Endodermal cell (in vitro differentiated cells): Measurements from ENCODE around the gene XRN1. TPM values are rescaled to one million over a fixed set of nuclear protein-coding genes. Genes with fewer than 3 reads are reported as not detected.
A peak's percentile ranks its signal among the peaks of the same experiment; 100 is the strongest.

Experiments
- DNase-seq: peaks from one replicate; pipeline ENCODE4 v3.0.0-alpha.2; 2017
- H3K27ac ChIP-seq: 2 replicates; pipeline ENCODE4 v1.5.1; 2013; ENCODE audit warnings: mild to moderate bottlenecking, low read depth, low read length, moderate library complexity
- H3K27me3 ChIP-seq: 2 replicates; pipeline ENCODE4 v1.6.1; 2013; ENCODE audit warnings: mild to moderate bottlenecking, low read length, moderate library complexity; ENCODE audit not compliant: insufficient read depth, control insufficient read depth, poor library complexity, severe bottlenecking
- H3K36me3 ChIP-seq: 2 replicates; pipeline ENCODE4 v1.7.0; 2013; ENCODE audit warnings: mild to moderate bottlenecking, low read length, moderate library complexity; ENCODE audit not compliant: control insufficient read depth, insufficient read depth
- H3K4me1 ChIP-seq: one replicate; pipeline ENCODE4 v1.7.0; 2013; ENCODE audit warnings: low read length; ENCODE audit not compliant: control insufficient read depth, insufficient read depth
- H3K4me3 ChIP-seq: 2 replicates; pipeline ENCODE4 v1.5.1; 2013; ENCODE audit warnings: mild to moderate bottlenecking, low read length, moderate library complexity
- H3K9ac ChIP-seq: 2 replicates; pipeline ENCODE4 v1.6.1; 2013; ENCODE audit warnings: mild to moderate bottlenecking, low read length, moderate library complexity; ENCODE audit not compliant: poor library complexity, severe bottlenecking; ENCODE audit errors: extremely low read depth
- H3K9me3 ChIP-seq: 2 replicates; pipeline ENCODE4 v1.6.1; 2013; ENCODE audit warnings: mild to moderate bottlenecking, low read length, moderate library complexity; ENCODE audit not compliant: control insufficient read depth
- H3K27ac Mint-ChIP-seq: 2 replicates; pipeline ENCODE4 v1.8.0; 2020; ENCODE audit warnings: mixed read lengths
- H3K27me3 Mint-ChIP-seq: 2 replicates; pipeline ENCODE4 v1.8.0; 2021; ENCODE audit warnings: mild to moderate bottlenecking, mixed read lengths; ENCODE audit not compliant: insufficient read depth
- H3K36me3 Mint-ChIP-seq: 2 replicates; pipeline ENCODE4 v1.8.0; 2020; ENCODE audit warnings: low read depth, mixed read lengths
- H3K4me1 Mint-ChIP-seq: 2 replicates; pipeline ENCODE4 v1.8.0; 2020; ENCODE audit warnings: mixed read lengths
- H3K4me3 Mint-ChIP-seq: 2 replicates; pipeline ENCODE4 v1.8.0; 2020; ENCODE audit warnings: mild to moderate bottlenecking, moderate library complexity, mixed read lengths
- H3K9me3 Mint-ChIP-seq: 2 replicates; pipeline ENCODE4 v1.8.0; 2020; ENCODE audit warnings: mild to moderate bottlenecking, mixed read lengths
- CTCF ChIP-seq: fragments of 200-600 bp; sonication (generic); conservative IDR thresholded peaks from 2 replicates; pipeline ENCODE4 v1.5.0; 2021; ENCODE audit warnings: antibody characterized with exemption, mild to moderate bottlenecking
- WGBS, 2 experiments: methylation state at CpG; one replicate each; pipeline versions ENCODE4 v1.1.5 to v1.1.7; 2013; ENCODE audit warnings: missing lambda C conversion rate in 2 of 2, mixed read lengths in 1 of 2; ENCODE audit not compliant: insufficient coverage in 1 of 2, insufficient read length in 1 of 2; 5-methylcytosine and 5-hydroxymethylcytosine counted together
- total RNA-seq, 2 donors: library from RNA; stranded (reverse); fragmentation: NEBNext Ultra II Directional in 1 of 2; extraction: Animal tissue kit (Norgen Biotek cat#: 25700) in 1 of 2; gene quantifications; 2 replicates in 1 of 2; 3 replicates in 1 of 2; pipeline ENCODE4 v1.2.1, GENCODE V29; 2021

The XRN1 gene
- total RNA-seq, 2 donors from 2014 or later, result 27.6 to 29.3 TPM

GRCh38 chr3:142287866-142288638, 159.8 kb downstream of the XRN1 start:
- Histone ChIP-seq H3K9ac (no peak overlapping the region), H3K4me1 (no peaks in the 10 kb centered on the region), H3K36me3 (no peaks in the 10 kb centered on the region), H3K27ac (no peak overlapping the region), H3K9me3 (peaks cover 63% of the 10 kb centered on the region), H3K27me3 (no peaks in the 10 kb centered on the region), H3K4me3 (peak overlapping the region; percentile 5)
- H3K27ac Mint-ChIP-seq, result no peak overlapping the region
- no peak for TF ChIP-seq CTCF
- peaks cover 73% of the 10 kb centered on the region for H3K9me3 Mint-ChIP-seq
- no peaks in the 10 kb centered on the region for H3K4me1 Mint-ChIP-seq
- no peak for DNase-seq
- no peaks in the 10 kb centered on the region for H3K27me3 Mint-ChIP-seq
- peaks cover 20% of the 10 kb centered on the region for H3K36me3 Mint-ChIP-seq
- no peak overlapping the region for H3K4me3 Mint-ChIP-seq
- WGBS, 2 experiments, result 92 to 94% methylated on average over 5 of the region's 5 CpGs

- H3K27me3 ChIP-seq, result no peaks in the 10 kb centered on the region
- H3K36me3 ChIP-seq, result no peaks in the 10 kb centered on the region
- H3K27ac ChIP-seq, result no peak overlapping the region
- Mint-ChIP-seq H3K27me3 (no peaks in the 10 kb centered on the region), H3K4me3 (no peak overlapping the region), H3K27ac (no peak overlapping the region), H3K4me1 (no peaks in the 10 kb centered on the region), H3K9me3 (peaks cover 66% of the 10 kb centered on the region), H3K36me3 (peaks cover 19% of the 10 kb centered on the region)
- peak overlapping the region; percentile 41 for H3K4me3 ChIP-seq
- TF ChIP-seq CTCF, result no peak
- WGBS, 2 experiments, result 76 to 92% methylated on average over 2 of the region's 2 CpGs
- H3K9me3 ChIP-seq, result peaks cover 65% of the 10 kb centered on the region
- no peak for DNase-seq
- no peaks in the 10 kb centered on the region for H3K4me1 ChIP-seq
- H3K9ac ChIP-seq, result no peak overlapping the region
These were observed 162.7 kb downstream of the XRN1 start for GRCh38 chr3:142285083-142285517.

- no peak overlapping the region for H3K27ac ChIP-seq
- peaks cover 52% of the 10 kb centered on the region for H3K9me3 ChIP-seq
- no peak overlapping the region for H3K27ac Mint-ChIP-seq
- peaks cover 51% of the 10 kb centered on the region for H3K9me3 Mint-ChIP-seq
- H3K4me1 Mint-ChIP-seq, result no peaks in the 10 kb centered on the region
- H3K9ac ChIP-seq, result no peak overlapping the region
- no peak for DNase-seq
- no peaks in the 10 kb centered on the region for H3K27me3 ChIP-seq
- H3K4me1 ChIP-seq, result no peaks in the 10 kb centered on the region
- no peak overlapping the region for H3K4me3 ChIP-seq
- WGBS, 2 experiments, result 91 to 92% methylated on average over 4 of the region's 4 CpGs
- H3K36me3 ChIP-seq, result no peaks in the 10 kb centered on the region
- H3K36me3 Mint-ChIP-seq, result peaks cover 7% of the 10 kb centered on the region
- peaks cover 3% of the 10 kb centered on the region for H3K27me3 Mint-ChIP-seq
- no peak for TF ChIP-seq CTCF
- no peak overlapping the region for H3K4me3 Mint-ChIP-seq
These were observed 165.3 kb downstream of the XRN1 start for GRCh38 chr3:142282503-142282902.
